NOMO-1 treated with DMSO at 0.1 percent for 48 hours (cell line): ENCODE results near the gene TSC22D2.

Experiments used
- DNase-seq: peaks from one replicate; lab custom pipeline; 2025; ENCODE audit not compliant: unreplicated experiment; lab: John Stamatoyannopoulos, UW

The TSC22D2 gene

GRCh38 chr3:150384296-150385212 lies 23.5 kb upstream of the TSC22D2 start:
- peak; percentile 98 for DNase-seq

- no peak for DNase-seq
Observed at GRCh38 chr3:150385296-150386242, 22.5 kb upstream of the TSC22D2 start.

GRCh38 chr3:150388498-150389418 lies 19.3 kb upstream of the TSC22D2 start:
- DNase-seq: no peak

GRCh38 chr3:150390087-150390486 lies 18.0 kb upstream of the TSC22D2 start:
- DNase-seq: no peak

- no peak for DNase-seq
Observed at GRCh38 chr3:150391161-150391560, 16.9 kb upstream of the TSC22D2 start.

GRCh38 chr3:150393745-150394144 lies 14.4 kb upstream of the TSC22D2 start:
- DNase-seq: no peak

GRCh38 chr3:150394606-150395005 lies 13.5 kb upstream of the TSC22D2 start:
- no peak for DNase-seq

- no peak for DNase-seq
Observed at GRCh38 chr3:150396491-150396890, 11.6 kb upstream of the TSC22D2 start.

- DNase-seq: no peak
Observed at GRCh38 chr3:150396956-150397550, 11.0 kb upstream of the TSC22D2 start.

GRCh38 chr3:150399060-150399459 lies 9.0 kb upstream of the TSC22D2 start:
- DNase-seq: no peak

- DNase-seq: no peak
Observed at GRCh38 chr3:150401285-150401684, 6.8 kb upstream of the TSC22D2 start.

GRCh38 chr3:150402217-150402616 lies 5.9 kb upstream of the TSC22D2 start:
- DNase-seq: no peak

- DNase-seq: no peak
Observed at GRCh38 chr3:150404023-150404422, 4.1 kb upstream of the TSC22D2 start.

- DNase-seq: peak; percentile 82
Observed at GRCh38 chr3:150407051-150407807, 869 bp upstream of the TSC22D2 start.

GRCh38 chr3:150407808-150408220 lies 284 bp upstream of the TSC22D2 start:
- DNase-seq: peak; percentile 83

GRCh38 chr3:150409125-150409511 lies 1.0 kb downstream of the TSC22D2 start:
- DNase-seq: no peak

- peak; percentile 69 for DNase-seq
Observed at GRCh38 chr3:150409512-150410310, 1.6 kb downstream of the TSC22D2 start.

GRCh38 chr3:150410311-150411105 lies 2.4 kb downstream of the TSC22D2 start:
- peak; percentile 25 for DNase-seq
